GM13976 (cell line): Measurements from ENCODE around the gene CPSF6.

ENCODE experiments used
- DNase-seq: peaks from one replicate; pipeline ENCODE4 v3.0.0; 2012; ENCODE audit warnings: low spot score
- in situ Hi-C: fragments of 300-500 bp; cut with MboI; formaldehyde crosslinking; loops from one replicate; pipeline ENCODE4 v1.12.0; 2022; ENCODE audit warnings: low sequenced_read_pairs, mixed read lengths, inconsistent platforms; ENCODE audit not compliant: unreplicated experiment
- TF ChIP-seq, protein P1 (sequence below): IDR thresholded peaks from 2 replicates; pipeline ENCODE4 v1.5.1; 2012; ENCODE audit warnings: borderline replicate concordance, mild to moderate bottlenecking; ENCODE audit not compliant: insufficient read depth; ENCODE audit errors: extremely low read depth, missing control alignments, control extremely low read depth

CPSF6 gene

DNA sequence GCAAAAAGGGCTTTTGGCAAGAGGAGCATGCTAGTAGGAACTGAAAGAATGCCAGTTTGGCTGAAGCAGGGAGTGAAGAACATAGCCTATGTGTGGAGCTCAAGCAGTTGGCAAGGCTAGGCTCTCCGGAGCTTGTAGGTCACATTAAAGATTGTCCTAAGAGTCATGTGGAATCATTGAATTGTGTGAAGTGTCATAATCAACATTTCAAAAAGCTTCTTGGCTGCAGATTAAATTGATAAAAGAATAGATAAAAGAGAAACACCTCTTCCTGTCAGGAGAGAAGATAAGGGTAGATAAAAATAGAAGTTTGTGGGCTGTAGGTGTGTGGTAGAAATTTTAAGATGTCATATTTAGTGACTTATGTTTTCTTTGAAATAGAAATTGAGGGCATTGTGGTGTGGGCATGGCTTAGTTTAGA, 36.1 kb downstream of the CPSF6 start:
- TF ChIP-seq, protein P1, sequence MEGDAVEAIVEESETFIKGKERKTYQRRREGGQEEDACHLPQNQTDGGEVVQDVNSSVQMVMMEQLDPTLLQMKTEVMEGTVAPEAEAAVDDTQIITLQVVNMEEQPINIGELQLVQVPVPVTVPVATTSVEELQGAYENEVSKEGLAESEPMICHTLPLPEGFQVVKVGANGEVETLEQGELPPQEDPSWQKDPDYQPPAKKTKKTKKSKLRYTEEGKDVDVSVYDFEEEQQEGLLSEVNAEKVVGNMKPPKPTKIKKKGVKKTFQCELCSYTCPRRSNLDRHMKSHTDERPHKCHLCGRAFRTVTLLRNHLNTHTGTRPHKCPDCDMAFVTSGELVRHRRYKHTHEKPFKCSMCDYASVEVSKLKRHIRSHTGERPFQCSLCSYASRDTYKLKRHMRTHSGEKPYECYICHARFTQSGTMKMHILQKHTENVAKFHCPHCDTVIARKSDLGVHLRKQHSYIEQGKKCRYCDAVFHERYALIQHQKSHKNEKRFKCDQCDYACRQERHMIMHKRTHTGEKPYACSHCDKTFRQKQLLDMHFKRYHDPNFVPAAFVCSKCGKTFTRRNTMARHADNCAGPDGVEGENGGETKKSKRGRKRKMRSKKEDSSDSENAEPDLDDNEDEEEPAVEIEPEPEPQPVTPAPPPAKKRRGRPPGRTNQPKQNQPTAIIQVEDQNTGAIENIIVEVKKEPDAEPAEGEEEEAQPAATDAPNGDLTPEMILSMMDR, result no peak
- no peak for DNase-seq
- in situ Hi-C loops, result no loop called here

DNA sequence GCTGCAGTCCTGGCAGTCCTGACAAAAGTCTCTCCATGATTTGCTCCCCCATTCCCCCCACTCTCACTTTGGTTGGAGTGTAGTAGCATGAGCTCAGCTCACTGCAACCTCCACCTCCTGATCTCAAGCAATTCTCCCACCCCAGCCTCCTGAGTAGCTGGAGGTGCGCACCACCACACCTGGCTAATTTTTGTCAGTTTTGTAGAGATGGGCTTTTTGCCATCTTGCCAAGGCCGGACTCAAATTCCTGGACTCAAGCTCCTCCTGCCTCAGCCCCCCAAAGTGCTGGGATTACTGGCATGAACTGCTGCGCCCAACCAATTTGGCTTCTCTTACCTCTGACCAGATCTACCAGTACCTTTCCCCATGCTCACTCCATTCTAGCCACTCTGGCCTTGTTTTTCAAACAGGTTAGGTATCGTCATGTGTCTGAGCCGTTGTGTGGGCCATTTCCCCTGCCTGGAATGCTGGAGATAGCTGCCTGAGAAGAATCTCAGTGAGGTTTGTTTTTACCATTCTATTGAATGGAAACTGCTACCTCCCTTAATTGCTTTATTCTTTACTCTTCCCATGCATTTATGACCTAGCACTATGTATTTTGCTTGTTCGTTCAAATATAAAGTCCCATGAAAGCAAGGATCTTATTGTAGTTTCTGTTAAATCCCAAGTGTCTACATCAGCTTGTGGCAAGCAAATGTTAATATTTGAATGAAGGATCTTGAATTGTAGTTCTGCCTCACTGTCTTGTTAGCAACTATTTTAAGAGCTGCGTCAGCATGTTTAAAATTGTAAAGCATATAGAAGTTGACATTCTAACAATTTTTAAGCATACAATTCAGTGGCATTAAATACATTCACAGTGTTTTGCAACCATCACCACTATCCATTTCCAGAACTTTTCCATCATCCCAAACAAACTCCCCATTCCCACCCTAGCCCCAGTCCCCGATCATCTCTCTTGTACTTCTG, 39.7 kb downstream of the CPSF6 start:
- no peak for DNase-seq
- in situ Hi-C loops, result no loop called here
- TF ChIP-seq, protein P1, result no peak

DNA sequence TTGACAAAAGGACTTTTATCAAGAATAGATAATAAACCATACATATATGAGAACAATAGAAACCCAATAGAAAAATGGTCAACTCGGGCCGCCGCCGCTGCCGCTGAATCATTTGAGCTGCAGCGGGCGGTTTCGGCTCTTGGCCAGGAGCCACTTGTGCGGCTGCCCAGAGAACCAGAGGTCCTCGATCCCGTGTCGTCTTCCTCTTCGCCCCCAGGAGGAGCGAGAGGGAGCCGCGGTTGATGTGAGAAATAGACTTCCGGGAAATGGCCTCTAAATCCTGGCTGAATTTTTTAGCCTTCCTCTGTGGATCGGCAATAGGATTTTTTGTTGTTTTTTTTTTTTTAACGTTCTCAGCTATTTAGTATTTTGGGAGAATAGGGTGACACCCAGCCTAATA, 44.8 kb downstream of the CPSF6 start:
- in situ Hi-C loops, result no loop called here
- TF ChIP-seq, protein P1, result no peak
- peak; percentile 18 for DNase-seq

DNA sequence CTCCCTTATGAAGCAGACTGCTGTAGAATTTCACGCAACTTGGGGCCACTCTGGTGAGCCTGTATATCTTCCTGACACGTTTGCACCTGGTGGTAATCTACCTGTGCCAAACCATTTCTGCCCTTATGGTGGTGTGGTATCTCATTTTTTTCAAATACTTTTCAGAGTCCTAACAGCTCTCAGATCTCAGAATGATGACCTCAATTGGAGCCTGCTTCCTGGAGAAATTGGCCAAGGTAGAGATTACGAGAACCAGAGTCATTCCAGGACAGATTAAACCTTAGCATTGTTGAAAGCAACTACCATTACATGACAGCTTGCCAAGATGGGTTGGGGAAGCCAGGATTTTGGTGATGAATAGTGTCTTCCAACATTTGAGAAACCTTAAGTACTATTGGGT, 48.2 kb downstream of the CPSF6 start:
- in situ Hi-C loops, result no loop called here
- DNase-seq, result no peak
- TF ChIP-seq, protein P1, result no peak

DNA sequence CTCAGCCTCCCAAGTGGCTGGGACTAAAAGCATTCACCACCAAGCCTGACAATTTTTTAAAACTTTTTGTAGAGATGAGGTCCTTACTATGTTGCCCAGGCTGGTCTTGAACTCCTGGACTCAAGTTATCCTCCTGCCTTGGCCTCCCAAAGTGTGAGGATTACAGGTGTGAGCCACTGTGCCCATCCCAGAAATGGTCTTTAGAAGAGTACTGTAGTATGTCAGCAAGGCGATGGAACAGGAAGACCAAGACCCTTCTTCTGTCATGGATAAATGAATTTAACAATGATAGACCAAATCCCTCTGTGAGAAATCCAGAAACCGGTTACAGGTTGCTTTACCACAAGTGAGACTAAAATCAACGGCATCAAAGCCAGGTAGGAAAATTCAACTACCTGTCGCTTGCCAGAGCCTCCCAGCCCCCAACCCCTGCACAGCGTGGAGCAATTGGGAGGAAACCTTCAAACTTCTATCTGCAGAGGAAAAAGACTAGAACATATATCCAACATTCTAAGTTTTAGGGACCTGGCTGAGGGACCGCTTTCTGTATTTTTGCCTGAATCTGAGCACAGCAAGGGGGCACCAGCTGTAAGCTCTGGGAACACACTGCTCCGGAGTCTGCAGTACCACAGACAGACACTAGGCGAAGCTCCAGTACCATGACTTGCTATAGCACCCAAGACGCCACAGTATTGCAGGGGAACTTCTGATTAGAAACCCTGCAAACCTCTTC, 51.3 kb downstream of the CPSF6 start:
- in situ Hi-C loops, result no loop called here
- TF ChIP-seq, protein P1, result peak; percentile 95
- DNase-seq, result peak; percentile 69

DNA sequence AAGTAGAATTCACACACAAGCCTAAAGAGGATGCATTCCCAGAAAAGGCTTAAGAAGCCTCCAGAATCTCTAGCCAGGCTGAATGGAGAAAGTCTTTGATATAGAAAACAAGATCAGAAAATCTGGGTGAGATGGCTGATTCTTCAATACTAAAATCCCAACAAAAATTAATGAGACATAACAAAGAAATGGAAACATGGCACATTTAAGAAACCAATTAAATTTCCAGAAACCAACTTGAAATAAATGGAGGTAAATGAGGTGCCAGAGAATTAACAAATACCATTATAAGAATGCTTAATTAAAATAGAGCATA, 51.9 kb downstream of the CPSF6 start:
- in situ Hi-C loops, result no loop called here
- TF ChIP-seq, protein P1, result no peak
- no peak for DNase-seq
